Measurements from ENCODE around the gene TARS2.
A peak's percentile ranks its signal among the peaks of the same experiment; 100 is the strongest.

The TARS2 gene
- 15.4 to 23.2 (median 20.8) reads per million in 3 donors for total RNA-seq

GRCh38 chr1:150486966-150487762, at the start of gene TARS2:
TARS2 (plus strand) TSS chr1:150487419; CDS start chr1:150487451, 32 bp downstream.
- Histone ChIP-seq H3K27ac (ENCODE audit: insufficient read depth, low read length, poor library complexity, severe bottlenecking) (peak within 1 kb of the TSS; percentile 80), H3K36me3 (ENCODE audit: control insufficient read depth, insufficient read depth, low read length) (peaks cover 23% of the 10 kb centered on the region), H3K4me1 (ENCODE audit: control insufficient read depth, insufficient read depth, low read length, poor library complexity, severe bottlenecking) (peaks cover 8% of the 10 kb centered on the region), H3K27me3 (replicated peaks; ENCODE audit: control insufficient read depth, insufficient read depth, low read length, poor library complexity, severe bottlenecking) (no peaks in the 10 kb centered on the region), H3K4me3 (ENCODE audit: insufficient read depth, low read depth, low read length, poor library complexity, severe bottlenecking) (peak within 1 kb of the TSS; percentile 65), H3K9me3 (ENCODE audit: control insufficient read depth, low read length) (no peaks in the 10 kb centered on the region)
- DNase-seq, result peak; percentile 76 to 89 (median 88)

- H3K4me3 ChIP-seq (ENCODE audit: insufficient read depth, low read depth, low read length, poor library complexity, severe bottlenecking), result no peak overlapping the region
- no peaks in the 10 kb centered on the region for H3K4me1 ChIP-seq (ENCODE audit: control insufficient read depth, insufficient read depth, low read length, poor library complexity, severe bottlenecking)
- DNase-seq, result no peak
- no peak overlapping the region for H3K27ac ChIP-seq (ENCODE audit: insufficient read depth, low read length, poor library complexity, severe bottlenecking)
- no peaks in the 10 kb centered on the region for H3K9me3 ChIP-seq (ENCODE audit: control insufficient read depth, low read length)
- no peaks in the 10 kb centered on the region for H3K27me3 ChIP-seq (replicated peaks; ENCODE audit: control insufficient read depth, insufficient read depth, low read length, poor library complexity, severe bottlenecking)
- H3K36me3 ChIP-seq (ENCODE audit: control insufficient read depth, insufficient read depth, low read length), result peaks cover 37% of the 10 kb centered on the region
These were observed 46.1 kb upstream of the TARS2 start for GRCh38 chr1:150441121-150441520.

- no peak for DNase-seq
- no peaks in the 10 kb centered on the region for H3K27me3 ChIP-seq (replicated peaks; ENCODE audit: control insufficient read depth, insufficient read depth, low read length, poor library complexity, severe bottlenecking)
- H3K27ac ChIP-seq (ENCODE audit: insufficient read depth, low read length, poor library complexity, severe bottlenecking), result no peak overlapping the region
- H3K36me3 ChIP-seq (ENCODE audit: control insufficient read depth, insufficient read depth, low read length), result peaks cover 48% of the 10 kb centered on the region
- H3K9me3 ChIP-seq (ENCODE audit: control insufficient read depth, low read length), result no peaks in the 10 kb centered on the region
- H3K4me3 ChIP-seq (ENCODE audit: insufficient read depth, low read depth, low read length, poor library complexity, severe bottlenecking), result no peak overlapping the region
- H3K4me1 ChIP-seq (ENCODE audit: control insufficient read depth, insufficient read depth, low read length, poor library complexity, severe bottlenecking), result no peaks in the 10 kb centered on the region
These were observed 43.0 kb upstream of the TARS2 start for GRCh38 chr1:150444232-150444631.

- Histone ChIP-seq H3K4me1 (ENCODE audit: control insufficient read depth, insufficient read depth, low read length, poor library complexity, severe bottlenecking) (no peaks in the 10 kb centered on the region), H3K36me3 (ENCODE audit: control insufficient read depth, insufficient read depth, low read length) (peaks cover 53% of the 10 kb centered on the region), H3K27me3 (replicated peaks; ENCODE audit: control insufficient read depth, insufficient read depth, low read length, poor library complexity, severe bottlenecking) (no peaks in the 10 kb centered on the region), H3K27ac (ENCODE audit: insufficient read depth, low read length, poor library complexity, severe bottlenecking) (no peak overlapping the region), H3K4me3 (ENCODE audit: insufficient read depth, low read depth, low read length, poor library complexity, severe bottlenecking) (no peak overlapping the region), H3K9me3 (ENCODE audit: control insufficient read depth, low read length) (no peaks in the 10 kb centered on the region)
- no peak for DNase-seq
These were observed 31.0 kb upstream of the TARS2 start for GRCh38 chr1:150456146-150456647.

GRCh38 chr1:150464422-150464826, 22.8 kb upstream of the TARS2 start:
- Histone ChIP-seq H3K4me1 (ENCODE audit: control insufficient read depth, insufficient read depth, low read length, poor library complexity, severe bottlenecking) (no peaks in the 10 kb centered on the region), H3K36me3 (ENCODE audit: control insufficient read depth, insufficient read depth, low read length) (peaks cover 22% of the 10 kb centered on the region), H3K27ac (ENCODE audit: insufficient read depth, low read length, poor library complexity, severe bottlenecking) (no peak overlapping the region), H3K4me3 (ENCODE audit: insufficient read depth, low read depth, low read length, poor library complexity, severe bottlenecking) (no peak overlapping the region), H3K27me3 (replicated peaks; ENCODE audit: control insufficient read depth, insufficient read depth, low read length, poor library complexity, severe bottlenecking) (no peaks in the 10 kb centered on the region), H3K9me3 (ENCODE audit: control insufficient read depth, low read length) (no peaks in the 10 kb centered on the region)
- DNase-seq, result peak; percentile 37 to 58 (median 42)

GRCh38 chr1:150466964-150467363, 20.3 kb upstream of the TARS2 start:
- DNase-seq, result no peak
- no peaks in the 10 kb centered on the region for H3K27me3 ChIP-seq (replicated peaks; ENCODE audit: control insufficient read depth, insufficient read depth, low read length, poor library complexity, severe bottlenecking)
- no peaks in the 10 kb centered on the region for H3K9me3 ChIP-seq (ENCODE audit: control insufficient read depth, low read length)
- no peak overlapping the region for H3K27ac ChIP-seq (ENCODE audit: insufficient read depth, low read length, poor library complexity, severe bottlenecking)
- H3K4me3 ChIP-seq (ENCODE audit: insufficient read depth, low read depth, low read length, poor library complexity, severe bottlenecking), result no peak overlapping the region
- H3K36me3 ChIP-seq (ENCODE audit: control insufficient read depth, insufficient read depth, low read length), result peaks cover 30% of the 10 kb centered on the region
- H3K4me1 ChIP-seq (ENCODE audit: control insufficient read depth, insufficient read depth, low read length, poor library complexity, severe bottlenecking), result no peaks in the 10 kb centered on the region

- peaks cover 42% of the 10 kb centered on the region for H3K36me3 ChIP-seq (ENCODE audit: control insufficient read depth, insufficient read depth, low read length)
- H3K27ac ChIP-seq (ENCODE audit: insufficient read depth, low read length, poor library complexity, severe bottlenecking), result no peak overlapping the region
- no peak for DNase-seq
- no peak overlapping the region for H3K4me3 ChIP-seq (ENCODE audit: insufficient read depth, low read depth, low read length, poor library complexity, severe bottlenecking)
- H3K4me1 ChIP-seq (ENCODE audit: control insufficient read depth, insufficient read depth, low read length, poor library complexity, severe bottlenecking), result no peaks in the 10 kb centered on the region
- no peaks in the 10 kb centered on the region for H3K9me3 ChIP-seq (ENCODE audit: control insufficient read depth, low read length)
- no peaks in the 10 kb centered on the region for H3K27me3 ChIP-seq (replicated peaks; ENCODE audit: control insufficient read depth, insufficient read depth, low read length, poor library complexity, severe bottlenecking)
These were observed 17.9 kb upstream of the TARS2 start for GRCh38 chr1:150469291-150469690.

GRCh38 chr1:150472601-150473200, 14.5 kb upstream of the TARS2 start:
- DNase-seq, result no peak
- H3K4me3 ChIP-seq (ENCODE audit: insufficient read depth, low read depth, low read length, poor library complexity, severe bottlenecking), result no peak overlapping the region
- H3K4me1 ChIP-seq (ENCODE audit: control insufficient read depth, insufficient read depth, low read length, poor library complexity, severe bottlenecking), result no peaks in the 10 kb centered on the region

GRCh38 chr1:150473659-150474058, 13.6 kb upstream of the TARS2 start:
- H3K36me3 ChIP-seq (ENCODE audit: control insufficient read depth, insufficient read depth, low read length), result peaks cover 32% of the 10 kb centered on the region
- H3K27ac ChIP-seq (ENCODE audit: insufficient read depth, low read length, poor library complexity, severe bottlenecking), result no peak overlapping the region
- no peaks in the 10 kb centered on the region for H3K9me3 ChIP-seq (ENCODE audit: control insufficient read depth, low read length)
- H3K27me3 ChIP-seq (replicated peaks; ENCODE audit: control insufficient read depth, insufficient read depth, low read length, poor library complexity, severe bottlenecking), result no peaks in the 10 kb centered on the region
- no peak for DNase-seq
- no peaks in the 10 kb centered on the region for H3K4me1 ChIP-seq (ENCODE audit: control insufficient read depth, insufficient read depth, low read length, poor library complexity, severe bottlenecking)
- no peak overlapping the region for H3K4me3 ChIP-seq (ENCODE audit: insufficient read depth, low read depth, low read length, poor library complexity, severe bottlenecking)

More at GRCh38 chr1:150472601-150473200, 14.5 kb upstream of the TARS2 start:
- no peak overlapping the region for H3K27ac ChIP-seq (ENCODE audit: insufficient read depth, low read length, poor library complexity, severe bottlenecking)
- H3K27me3 ChIP-seq (replicated peaks; ENCODE audit: control insufficient read depth, insufficient read depth, low read length, poor library complexity, severe bottlenecking), result no peaks in the 10 kb centered on the region
- no peaks in the 10 kb centered on the region for H3K9me3 ChIP-seq (ENCODE audit: control insufficient read depth, low read length)
- peaks cover 32% of the 10 kb centered on the region for H3K36me3 ChIP-seq (ENCODE audit: control insufficient read depth, insufficient read depth, low read length)

- Histone ChIP-seq H3K27me3 (replicated peaks; ENCODE audit: control insufficient read depth, insufficient read depth, low read length, poor library complexity, severe bottlenecking) (no peaks in the 10 kb centered on the region), H3K4me1 (ENCODE audit: control insufficient read depth, insufficient read depth, low read length, poor library complexity, severe bottlenecking) (no peaks in the 10 kb centered on the region), H3K4me3 (ENCODE audit: insufficient read depth, low read depth, low read length, poor library complexity, severe bottlenecking) (no peak overlapping the region), H3K27ac (ENCODE audit: insufficient read depth, low read length, poor library complexity, severe bottlenecking) (no peak overlapping the region), H3K36me3 (ENCODE audit: control insufficient read depth, insufficient read depth, low read length) (peaks cover 32% of the 10 kb centered on the region), H3K9me3 (ENCODE audit: control insufficient read depth, low read length) (no peaks in the 10 kb centered on the region)
- DNase-seq, result no peak
These were observed 12.3 kb upstream of the TARS2 start for GRCh38 chr1:150474869-150475268.
